ENCODE measurements around the gene ZNF37A. TPM values are rescaled to one million over a fixed set of nuclear protein-coding genes. Genes with fewer than 3 reads are reported as not detected.
"Not testable (repeated sequence)": the region's sequence is repeated elsewhere in the genome, so short reads cannot be mapped to it uniquely, and the experiment has no call there.

ZNF37A gene
- total RNA-seq, 3 donors from 2014 or later: 14.2 to 32.1 (median 21.3) TPM

- intact Hi-C loops (cut with DNase I; ENCODE audit: low total_unique reads): no loop called here
- H3K36me3 ChIP-seq: no peaks in the 10 kb centered on the region
- no peak for DNase-seq (ENCODE audit: low spot score in 2 of 2)
- no peaks in the 10 kb centered on the region for H3K4me1 ChIP-seq
- TF ChIP-seq POLR2AphosphoS5 (IDR thresholded peaks at IDR 0.05) (no peak), POLR2A (IDR thresholded peaks at IDR 0.05) (no peak), CTCF (IDR thresholded peaks at IDR 0.05) (no peak)
- H3K27me3 ChIP-seq: no peaks in the 10 kb centered on the region
- no peak overlapping the region for H3K4me3 ChIP-seq
- H3K27ac ChIP-seq: no peak overlapping the region
- H3K9me3 ChIP-seq: peaks cover 1 to 8% of the 10 kb centered on the region in 2 donors
These were observed 23.6 kb upstream of the ZNF37A start for GRCh38 chr10:38070501-38070900.

- TF ChIP-seq POLR2A (IDR thresholded peaks at IDR 0.05): no peak
- no peak for TF ChIP-seq CTCF (IDR thresholded peaks at IDR 0.05)
- TF ChIP-seq POLR2AphosphoS5 (IDR thresholded peaks at IDR 0.05): no peak
- no peak overlapping the region for H3K4me3 ChIP-seq
- H3K36me3 ChIP-seq: no peaks in the 10 kb centered on the region
- peaks cover 7 to 9% of the 10 kb centered on the region in 2 donors for H3K9me3 ChIP-seq
- H3K27ac ChIP-seq: no peak overlapping the region
- H3K27me3 ChIP-seq: no peaks in the 10 kb centered on the region
- H3K4me1 ChIP-seq: no peaks in the 10 kb centered on the region
- no peak for DNase-seq (ENCODE audit: low spot score in 2 of 2)
- intact Hi-C loops (cut with DNase I; ENCODE audit: low total_unique reads): no loop called here
These were observed 21.6 kb upstream of the ZNF37A start for GRCh38 chr10:38072552-38072951.

GRCh38 chr10:38076687-38077086 is 17.4 kb upstream of the ZNF37A start:
- no peaks in the 10 kb centered on the region for H3K27me3 ChIP-seq
- no peak overlapping the region for H3K27ac ChIP-seq
- no peaks in the 10 kb centered on the region for H3K36me3 ChIP-seq
- peaks cover 7 to 9% of the 10 kb centered on the region in 2 donors for H3K9me3 ChIP-seq
- no peak overlapping the region for H3K4me3 ChIP-seq
- H3K4me1 ChIP-seq: no peaks in the 10 kb centered on the region
- intact Hi-C loops (cut with DNase I; ENCODE audit: low total_unique reads): no loop called here
- DNase-seq (ENCODE audit: low spot score in 2 of 2): no peak
- TF ChIP-seq POLR2A (IDR thresholded peaks at IDR 0.05) (no peak), CTCF (IDR thresholded peaks at IDR 0.05) (no peak), POLR2AphosphoS5 (IDR thresholded peaks at IDR 0.05) (no peak)

- intact Hi-C loops (cut with DNase I; ENCODE audit: low total_unique reads): not testable (repeated sequence)
These were observed 819 bp upstream of the ZNF37A start for GRCh38 chr10:38093318-38093717.

GRCh38 chr10:38093816-38094157 is 350 bp upstream of the ZNF37A start:
- H3K36me3 ChIP-seq: no peaks in the 10 kb centered on the region
- intact Hi-C loops (cut with DNase I; ENCODE audit: low total_unique reads): no loop called here
- H3K4me1 ChIP-seq: no peaks in the 10 kb centered on the region
- no peak for TF ChIP-seq CTCF (IDR thresholded peaks at IDR 0.05)
- no peak for TF ChIP-seq POLR2A (IDR thresholded peaks at IDR 0.05)
- TF ChIP-seq POLR2AphosphoS5 (IDR thresholded peaks at IDR 0.05): peak in 1 of 3 donors; percentile 2
- peaks cover 0 to 5% of the 10 kb centered on the region in 2 donors for H3K9me3 ChIP-seq
- no peaks in the 10 kb centered on the region for H3K27me3 ChIP-seq
- no peak for DNase-seq (ENCODE audit: low spot score in 2 of 2)
- H3K27ac ChIP-seq: peak overlapping the region; percentile 94 to 97
- H3K4me3 ChIP-seq: peak overlapping the region; percentile 87 to 98 (median 88)

More at GRCh38 chr10:38093318-38093717, 819 bp upstream of the ZNF37A start:
- H3K36me3 ChIP-seq; DNase-seq (ENCODE audit: low spot score in 2 of 2); H3K27me3 ChIP-seq; H3K27ac ChIP-seq; H3K9me3 ChIP-seq; H3K4me1 ChIP-seq: not testable (repeated sequence)
- peak overlapping the region in 2 of 3 donors; percentile 88 to 98 for H3K4me3 ChIP-seq
